Fibroblast of villous mesenchyme (primary cell): ENCODE data around the gene CIAO2B. TPM values are rescaled to one million over a fixed set of nuclear protein-coding genes. Genes with fewer than 3 reads are reported as not detected.

Source experiments
- DNase-seq: peaks from one replicate; pipeline ENCODE4 v3.0.0-alpha.2; 2010; ENCODE audit warnings: low read depth
- H3K4me3 ChIP-seq: 2 replicates; pipeline ENCODE4 v1.5.1; 2011; ENCODE audit warnings: low read depth, mild to moderate bottlenecking, low read length
- total RNA-seq: library from RNA; depleted of rRNA; stranded (reverse); fragments of >200 nt; gene quantifications from 2 replicates; pipeline ENCODE4 v1.2.3, GENCODE V29; 2012
- TF ChIP-seq, protein P1 (sequence below): IDR thresholded peaks from 2 replicates; pipeline ENCODE4 v1.5.1; 2012; ENCODE audit warnings: low read depth, mild to moderate bottlenecking, low read length; ENCODE audit not compliant: insufficient read depth

Gene CIAO2B
- total RNA-seq, 1 donor: 136 TPM

DNA sequence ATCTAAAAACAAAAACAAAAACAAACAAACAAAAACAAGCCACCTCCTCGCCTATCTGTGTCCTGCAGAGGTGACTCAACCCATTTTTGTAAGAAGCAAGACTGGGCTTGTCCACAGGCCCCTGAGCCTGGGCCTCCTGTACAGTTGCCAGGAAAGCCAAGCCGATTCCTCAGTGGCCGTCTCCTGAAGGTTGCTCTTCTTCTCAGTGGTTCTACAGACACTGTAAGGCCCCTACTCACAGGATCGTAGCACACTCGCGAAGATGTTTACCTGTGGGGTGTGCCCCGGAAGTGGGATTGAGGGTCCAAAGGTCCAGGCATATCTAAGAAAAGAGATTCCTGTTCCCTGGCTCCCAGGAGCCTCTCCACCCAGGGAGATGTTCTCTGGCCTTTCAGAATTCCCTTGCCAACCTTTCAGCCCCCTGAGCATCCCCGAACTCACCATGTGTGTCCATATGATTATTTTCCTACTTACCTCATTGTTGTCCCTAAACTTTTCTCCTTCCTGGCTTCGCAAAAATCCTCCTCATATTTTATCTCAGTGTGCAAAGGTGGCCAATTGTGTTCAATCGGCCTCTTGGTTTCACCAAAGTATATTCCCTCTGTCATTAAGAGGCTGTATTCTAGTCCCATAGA is 19.4 kb upstream of the CIAO2B start:
- H3K4me3 ChIP-seq: no peak overlapping the region
- TF ChIP-seq, protein P1, sequence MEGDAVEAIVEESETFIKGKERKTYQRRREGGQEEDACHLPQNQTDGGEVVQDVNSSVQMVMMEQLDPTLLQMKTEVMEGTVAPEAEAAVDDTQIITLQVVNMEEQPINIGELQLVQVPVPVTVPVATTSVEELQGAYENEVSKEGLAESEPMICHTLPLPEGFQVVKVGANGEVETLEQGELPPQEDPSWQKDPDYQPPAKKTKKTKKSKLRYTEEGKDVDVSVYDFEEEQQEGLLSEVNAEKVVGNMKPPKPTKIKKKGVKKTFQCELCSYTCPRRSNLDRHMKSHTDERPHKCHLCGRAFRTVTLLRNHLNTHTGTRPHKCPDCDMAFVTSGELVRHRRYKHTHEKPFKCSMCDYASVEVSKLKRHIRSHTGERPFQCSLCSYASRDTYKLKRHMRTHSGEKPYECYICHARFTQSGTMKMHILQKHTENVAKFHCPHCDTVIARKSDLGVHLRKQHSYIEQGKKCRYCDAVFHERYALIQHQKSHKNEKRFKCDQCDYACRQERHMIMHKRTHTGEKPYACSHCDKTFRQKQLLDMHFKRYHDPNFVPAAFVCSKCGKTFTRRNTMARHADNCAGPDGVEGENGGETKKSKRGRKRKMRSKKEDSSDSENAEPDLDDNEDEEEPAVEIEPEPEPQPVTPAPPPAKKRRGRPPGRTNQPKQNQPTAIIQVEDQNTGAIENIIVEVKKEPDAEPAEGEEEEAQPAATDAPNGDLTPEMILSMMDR: no peak
- no peak for DNase-seq

- DNase-seq: no peak
- TF ChIP-seq, protein P1: no peak
- H3K4me3 ChIP-seq: no peak overlapping the region
These were observed 18.4 kb upstream of the CIAO2B start for GRCh38 chr16:66952430-66953110.

- no peak for DNase-seq
- TF ChIP-seq, protein P1: no peak
- no peak overlapping the region for H3K4me3 ChIP-seq
These were observed 17.0 kb upstream of the CIAO2B start for GRCh38 chr16:66950971-66951790.

DNA sequence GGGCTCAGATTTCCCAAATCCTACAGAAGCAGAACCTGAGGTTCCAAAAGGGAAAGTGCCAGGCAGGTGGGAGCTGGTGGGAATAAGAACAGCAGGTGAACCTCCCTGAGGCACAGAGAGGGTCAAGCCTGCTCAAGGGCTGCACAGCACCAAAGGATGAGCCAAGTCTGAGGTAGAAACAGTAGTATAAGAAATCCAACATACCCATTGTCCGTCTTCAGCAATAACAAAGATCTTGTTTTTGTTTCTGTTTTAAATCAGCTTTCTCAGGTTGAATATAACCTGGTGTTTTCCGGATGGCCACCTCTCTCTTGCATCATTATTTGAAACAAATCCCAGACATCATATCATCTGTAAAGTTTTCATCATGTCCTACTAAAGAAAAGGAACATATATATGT is 16.2 kb upstream of the CIAO2B start:
- no peak overlapping the region for H3K4me3 ChIP-seq
- TF ChIP-seq, protein P1: no peak
- DNase-seq: no peak

GRCh38 chr16:66949472-66949871 is 15.3 kb upstream of the CIAO2B start:
- TF ChIP-seq, protein P1: no peak
- no peak for DNase-seq
- no peak overlapping the region for H3K4me3 ChIP-seq

DNA sequence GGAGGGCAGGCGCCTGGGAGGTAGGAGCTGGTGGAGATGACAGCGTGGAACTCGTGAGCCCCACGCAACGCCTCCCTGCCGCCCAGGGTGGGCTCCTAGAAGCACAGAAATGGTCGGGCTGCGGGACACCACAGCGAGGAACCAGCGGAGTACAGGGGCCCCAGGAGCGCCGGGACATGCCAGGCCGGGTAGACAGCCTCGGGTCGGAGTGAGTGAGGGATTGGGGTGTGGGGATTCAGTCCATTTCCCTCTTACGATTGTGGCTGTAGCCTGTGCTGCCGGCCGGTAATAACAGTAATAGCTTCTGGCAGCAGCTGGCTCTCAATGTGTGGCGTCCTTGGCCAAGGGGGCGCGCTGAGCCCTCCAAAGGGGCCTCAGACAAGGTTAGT is 14.6 kb upstream of the CIAO2B start:
- DNase-seq: no peak
- H3K4me3 ChIP-seq: peak overlapping the region; percentile 56
- TF ChIP-seq, protein P1: no peak
